Smooth muscle cell (in vitro differentiated cells): ENCODE measurements around the gene MAP4K3. TPM values are rescaled to one million over a fixed set of nuclear protein-coding genes. Genes with fewer than 3 reads are reported as not detected.

Source experiments
- DNase-seq: peaks from one replicate; lab custom pipeline; 2025; ENCODE audit not compliant: unreplicated experiment; lab: John Stamatoyannopoulos, UW
- H2AFZ ChIP-seq: fragments of 200-600 bp; sonication (generic); 2 replicates; pipeline ENCODE4 v1.6.0; 2016; ENCODE audit warnings: antibody characterized with exemption, low read depth, mild to moderate bottlenecking
- H3F3A ChIP-seq: fragments of 200-600 bp; sonication (generic); 2 replicates; pipeline ENCODE4 v1.6.0; 2017; ENCODE audit warnings: antibody characterized with exemption, low read depth
- H3K27ac ChIP-seq: fragments of 200-600 bp; sonication (generic); 2 replicates; pipeline ENCODE4 v1.5.1; 2016; ENCODE audit warnings: low read depth, mild to moderate bottlenecking
- H3K27me3 ChIP-seq: fragments of 200-600 bp; sonication (generic); 2 replicates; pipeline ENCODE4 v1.6.1; 2016; ENCODE audit warnings: low read depth, mild to moderate bottlenecking
- H3K36me3 ChIP-seq: fragments of 200-600 bp; sonication (generic); 2 replicates; pipeline ENCODE4 v1.5.1; 2016; ENCODE audit warnings: low read depth
- H3K4me1 ChIP-seq: fragments of 200-600 bp; sonication (generic); 2 replicates; pipeline ENCODE4 v1.5.1; 2016; ENCODE audit warnings: low read depth
- H3K4me2 ChIP-seq: fragments of 200-600 bp; sonication (generic); 2 replicates; pipeline ENCODE4 v1.6.0; 2016; ENCODE audit warnings: mild to moderate bottlenecking
- H3K4me3 ChIP-seq: fragments of 200-600 bp; sonication (generic); 2 replicates; pipeline ENCODE4 v1.5.1; 2016; ENCODE audit warnings: mild to moderate bottlenecking
- H3K79me2 ChIP-seq: fragments of 200-600 bp; sonication (generic); 2 replicates; pipeline ENCODE4 v1.6.0; 2016; ENCODE audit warnings: low read depth, mild to moderate bottlenecking
- H3K9ac ChIP-seq: fragments of 200-600 bp; sonication (generic); 2 replicates; pipeline ENCODE4 v1.6.0; 2016; ENCODE audit warnings: low read depth
- H3K9me3 ChIP-seq: fragments of 200-600 bp; sonication (generic); replicated peaks from 2 replicates; pipeline ENCODE4 v1.5.1; 2016; ENCODE audit warnings: low read depth
- H4K20me1 ChIP-seq: fragments of 200-600 bp; sonication (generic); 2 replicates; pipeline ENCODE4 v1.6.0; 2016; ENCODE audit warnings: low read depth
- WGBS: methylation state at CpG from one replicate; pipeline ENCODE4 v1.1.7; 2016; ENCODE audit warnings: low lambda C conversion rate; 5-methylcytosine and 5-hydroxymethylcytosine counted together
- polyA plus RNA-seq: library from polyadenylated mRNA; unstranded; fragments of >200 nt; fragmentation: Nextera tagmentation; extraction: Ambion mirVana; gene quantifications from 2 replicates; pipeline ENCODE4 v1.2.1, GENCODE V29; 2016
- total RNA-seq: library from RNA; depleted of rRNA; stranded (reverse); fragments of >200 nt; gene quantifications from 2 replicates; pipeline ENCODE4 v1.2.3, GENCODE V29; 2014
- TF ChIP-seq, protein P1 (sequence below): fragments of 200-600 bp; sonication (generic); IDR thresholded peaks from 2 replicates; pipeline ENCODE4 v1.5.1; 2017; ENCODE audit warnings: borderline replicate concordance, mild to moderate bottlenecking, antibody characterized with exemption; ENCODE audit not compliant: insufficient read depth, poor library complexity, severe bottlenecking

MAP4K3 gene
- total and polyA plus RNA-seq, 2 experiments from 2014 or later = 21.3 to 70.9 TPM

DNA sequence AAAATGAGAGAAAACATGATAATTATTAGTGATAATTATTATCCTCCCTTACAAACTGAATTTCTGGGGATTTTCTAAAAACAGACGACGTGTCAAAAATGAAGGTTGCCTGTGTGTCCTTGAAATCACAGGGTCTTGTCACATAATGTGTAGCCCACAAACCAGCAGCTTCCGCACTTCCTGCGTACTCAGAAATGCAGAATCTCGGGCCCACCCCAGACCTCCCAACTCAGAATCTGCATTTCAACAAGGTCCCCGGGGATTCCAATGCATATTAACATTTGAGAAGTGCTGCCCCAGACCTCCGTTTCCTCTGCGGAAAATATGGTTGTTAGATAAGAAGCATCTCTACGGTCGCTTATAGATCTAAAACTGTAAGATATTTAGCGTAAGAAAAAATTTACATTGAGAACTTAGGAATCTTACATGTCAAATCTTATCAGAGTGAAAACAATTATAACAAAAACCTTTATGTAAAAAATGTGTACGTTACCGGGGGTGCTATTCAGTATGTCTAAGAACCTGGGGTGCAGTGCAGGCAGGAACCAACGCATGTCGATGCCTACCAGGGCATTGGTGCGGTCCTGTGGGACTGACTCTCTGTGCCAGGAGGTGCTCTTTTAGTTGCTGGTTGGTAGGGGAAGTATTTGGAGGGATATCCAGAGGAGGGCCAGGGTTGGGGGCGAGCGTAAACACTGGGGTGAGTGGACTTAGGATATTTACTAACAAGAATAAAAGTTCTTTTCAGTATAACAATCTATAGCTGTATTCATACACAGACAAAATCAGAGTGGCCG is 208.5 kb downstream of the MAP4K3 start:
- no peaks in the 10 kb centered on the region for H3K36me3 ChIP-seq
- TF ChIP-seq, protein P1, sequence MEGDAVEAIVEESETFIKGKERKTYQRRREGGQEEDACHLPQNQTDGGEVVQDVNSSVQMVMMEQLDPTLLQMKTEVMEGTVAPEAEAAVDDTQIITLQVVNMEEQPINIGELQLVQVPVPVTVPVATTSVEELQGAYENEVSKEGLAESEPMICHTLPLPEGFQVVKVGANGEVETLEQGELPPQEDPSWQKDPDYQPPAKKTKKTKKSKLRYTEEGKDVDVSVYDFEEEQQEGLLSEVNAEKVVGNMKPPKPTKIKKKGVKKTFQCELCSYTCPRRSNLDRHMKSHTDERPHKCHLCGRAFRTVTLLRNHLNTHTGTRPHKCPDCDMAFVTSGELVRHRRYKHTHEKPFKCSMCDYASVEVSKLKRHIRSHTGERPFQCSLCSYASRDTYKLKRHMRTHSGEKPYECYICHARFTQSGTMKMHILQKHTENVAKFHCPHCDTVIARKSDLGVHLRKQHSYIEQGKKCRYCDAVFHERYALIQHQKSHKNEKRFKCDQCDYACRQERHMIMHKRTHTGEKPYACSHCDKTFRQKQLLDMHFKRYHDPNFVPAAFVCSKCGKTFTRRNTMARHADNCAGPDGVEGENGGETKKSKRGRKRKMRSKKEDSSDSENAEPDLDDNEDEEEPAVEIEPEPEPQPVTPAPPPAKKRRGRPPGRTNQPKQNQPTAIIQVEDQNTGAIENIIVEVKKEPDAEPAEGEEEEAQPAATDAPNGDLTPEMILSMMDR = no peak
- peak overlapping the region; percentile 4 for H2AFZ ChIP-seq
- peak overlapping the region; percentile 87 for H3K4me2 ChIP-seq
- no peaks in the 10 kb centered on the region for H4K20me1 ChIP-seq
- peaks cover 2% of the 10 kb centered on the region for H3F3A ChIP-seq
- H3K27me3 ChIP-seq = no peaks in the 10 kb centered on the region
- DNase-seq = no peak
- no peaks in the 10 kb centered on the region for H3K4me1 ChIP-seq
- peak overlapping the region; percentile 31 for H3K9ac ChIP-seq
- H3K4me3 ChIP-seq = peak overlapping the region; percentile 52
- H3K9me3 ChIP-seq = no peaks in the 10 kb centered on the region
- 28% methylated on average over 19 of the region's 19 CpGs for WGBS
- H3K27ac ChIP-seq = no peak overlapping the region
- no peaks in the 10 kb centered on the region for H3K79me2 ChIP-seq

- DNase-seq = peak; percentile 10
- Histone ChIP-seq H2AFZ (peak overlapping the region; percentile 4), H3K9ac (peak overlapping the region; percentile 31), H3K4me1 (no peaks in the 10 kb centered on the region), H3K36me3 (no peaks in the 10 kb centered on the region), H3K27me3 (no peaks in the 10 kb centered on the region), H3K27ac (no peak overlapping the region), H4K20me1 (no peaks in the 10 kb centered on the region), H3K9me3 (no peaks in the 10 kb centered on the region), H3K4me3 (peak overlapping the region; percentile 52), H3K4me2 (peak overlapping the region; percentile 87), H3F3A (peaks cover 2% of the 10 kb centered on the region), H3K79me2 (no peaks in the 10 kb centered on the region)
- TF ChIP-seq, protein P1 = peak; percentile 94
- 21% methylated on average over 9 of the region's 9 CpGs for WGBS
Measured at GRCh38 chr2:39227628-39228412, 209.3 kb downstream of the MAP4K3 start.

- no peak overlapping the region for H3K4me3 ChIP-seq
- TF ChIP-seq, protein P1 = no peak
- no peak overlapping the region for H2AFZ ChIP-seq
Measured at GRCh38 chr2:39225567-39225966, 211.5 kb downstream of the MAP4K3 start.

More at GRCh38 chr2:39225567-39225966, 211.5 kb downstream of the MAP4K3 start:
- H3K4me2 ChIP-seq = no peak overlapping the region
- no peaks in the 10 kb centered on the region for H4K20me1 ChIP-seq
- no peaks in the 10 kb centered on the region for H3K36me3 ChIP-seq
- whole genome bisulfite sequencing = 94% methylated on average over 1 of the region's 1 CpG
- no peak overlapping the region for H3K9ac ChIP-seq
- H3K9me3 ChIP-seq = no peaks in the 10 kb centered on the region
- no peak overlapping the region for H3K27ac ChIP-seq
- no peaks in the 10 kb centered on the region for H3K4me1 ChIP-seq
- no peaks in the 10 kb centered on the region for H3K27me3 ChIP-seq
- H3K79me2 ChIP-seq = no peaks in the 10 kb centered on the region
- no peak for DNase-seq
- H3F3A ChIP-seq = no peaks in the 10 kb centered on the region
